Ishikawa (cell line): ENCODE measurements around the gene C1orf21.

Source experiments
- FOXM1 ChIP-seq: IDR thresholded peaks from 2 replicates; pipeline ENCODE4 v1.6.1; 2012; ENCODE audit warnings: low read depth, borderline replicate concordance
- RAD21 ChIP-seq: IDR thresholded peaks from 2 replicates; pipeline ENCODE4 v1.6.1; 2012; ENCODE audit warnings: low read depth
- USF1 ChIP-seq: IDR thresholded peaks from 2 replicates; pipeline ENCODE4 v1.6.1; 2012

GRCh38 chr1:184629266-184629665 is 242.4 kb downstream of the C1orf21 start:
- TF ChIP-seq FOXM1: no peak
- no peak for TF ChIP-seq RAD21
- no peak for TF ChIP-seq USF1
